Measurements from ENCODE around the gene GIMAP8.

GIMAP8 gene

DNA sequence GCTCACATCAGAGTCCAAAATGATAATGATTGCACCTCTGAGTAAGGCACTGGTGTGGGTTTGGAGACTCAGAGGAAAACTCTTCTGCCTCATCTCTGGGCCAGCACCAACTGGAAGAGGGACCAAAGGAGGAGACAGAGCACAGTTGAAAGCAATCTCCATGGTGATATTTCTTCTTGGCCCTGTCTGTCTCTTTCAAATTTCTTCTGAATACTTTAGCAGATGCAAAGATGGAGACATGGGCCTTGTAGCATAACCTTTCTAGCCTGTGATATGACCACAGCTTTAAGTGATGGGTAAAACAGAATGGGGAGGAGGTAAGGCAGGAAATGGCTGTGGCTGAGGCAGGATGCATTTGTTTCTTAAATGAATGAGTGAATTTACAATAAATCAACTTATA, 52.1 kb downstream of the GIMAP8 start:
- no peak overlapping the region for H3K4me3 ChIP-seq (ENCODE audit: low read depth, low read length)
- no peak for TF ChIP-seq CTCF (IDR thresholded peaks at IDR 0.05; ENCODE audit: insufficient read depth, low read depth, low read length, missing control alignments)
- DNase-seq (ENCODE audit: low read depth), result no peak

DNA sequence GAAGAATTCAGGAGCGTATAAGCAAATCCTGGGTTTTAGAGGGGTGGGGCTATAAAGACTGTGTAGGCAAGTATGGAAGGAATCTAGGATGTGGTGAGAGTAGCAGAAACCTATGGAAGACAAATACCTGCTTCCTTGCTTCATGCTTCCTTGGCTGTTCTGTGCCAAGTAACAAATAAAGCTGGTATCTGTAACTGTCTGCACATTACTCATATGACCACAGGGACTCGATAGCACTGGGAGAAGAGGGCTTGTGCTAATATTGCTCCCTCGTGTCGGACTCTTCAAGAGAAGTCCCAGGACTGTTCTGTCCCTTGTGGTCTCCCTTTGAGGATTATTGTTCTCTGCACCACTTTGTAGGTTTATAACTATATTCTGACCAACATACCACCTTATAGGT, 52.7 kb downstream of the GIMAP8 start:
- DNase-seq (ENCODE audit: low read depth), result no peak
- no peak overlapping the region for H3K4me3 ChIP-seq (ENCODE audit: low read depth, low read length)
- no peak for TF ChIP-seq CTCF (IDR thresholded peaks at IDR 0.05; ENCODE audit: insufficient read depth, low read depth, low read length, missing control alignments)

DNA sequence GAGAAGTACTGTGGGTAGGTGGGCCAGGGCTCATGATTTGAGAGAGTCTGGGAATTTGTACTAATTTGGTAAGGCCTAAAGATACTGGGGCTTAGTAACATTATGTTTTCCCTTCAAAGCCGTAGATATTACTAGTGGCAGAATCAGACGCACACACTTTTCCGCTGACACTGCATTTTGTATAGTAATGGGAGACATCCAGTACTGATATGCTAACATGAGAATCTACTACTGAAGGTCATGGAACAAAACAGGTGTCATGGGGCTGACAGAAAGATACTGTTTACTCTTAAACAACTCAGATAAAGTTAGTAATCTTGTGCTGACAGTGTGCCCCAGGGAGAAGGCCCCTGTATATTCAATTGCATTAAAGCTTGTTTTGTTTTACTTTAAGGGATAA, 53.2 kb downstream of the GIMAP8 start:
- H3K4me3 ChIP-seq (ENCODE audit: low read depth, low read length), result no peak overlapping the region
- DNase-seq (ENCODE audit: low read depth), result no peak
- TF ChIP-seq CTCF (IDR thresholded peaks at IDR 0.05; ENCODE audit: insufficient read depth, low read depth, low read length, missing control alignments), result no peak

DNA sequence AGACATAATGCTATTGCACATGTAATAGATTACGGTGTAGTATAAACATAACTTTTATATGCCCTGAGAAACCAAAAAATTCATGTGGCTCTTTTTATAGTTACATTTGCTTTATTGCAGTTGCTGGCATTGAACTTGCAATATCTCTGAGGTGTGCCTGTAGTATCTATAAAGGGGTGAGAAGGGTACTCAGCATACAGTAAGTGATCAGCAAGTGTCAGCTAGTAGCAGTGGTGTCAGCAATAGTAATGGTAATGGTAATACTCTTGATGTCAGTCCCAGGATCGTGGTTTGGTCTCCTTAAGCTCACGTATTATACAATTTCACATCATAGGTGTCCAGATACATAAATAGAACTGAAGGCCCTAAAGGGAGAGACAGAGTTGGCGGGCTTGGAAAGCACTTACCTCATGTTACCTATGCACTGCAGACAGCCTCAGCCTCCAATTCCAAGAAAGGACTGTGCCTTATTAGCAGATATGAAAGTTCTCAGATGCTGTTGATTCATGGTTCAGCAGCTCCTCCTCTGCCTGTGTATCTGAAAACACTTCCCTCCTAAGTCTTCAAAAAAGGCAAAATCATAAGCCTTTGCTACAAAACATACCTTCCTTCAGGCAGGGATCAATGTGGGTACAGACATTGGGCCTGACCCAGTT, 57.6 kb downstream of the GIMAP8 start:
- no peak for DNase-seq (ENCODE audit: low read depth)

GRCh38 chr7:150511048-150511447, 60.6 kb downstream of the GIMAP8 start:
- DNase-seq (ENCODE audit: low read depth), result no peak
- TF ChIP-seq CTCF (IDR thresholded peaks at IDR 0.05; ENCODE audit: insufficient read depth, low read depth, low read length, missing control alignments), result no peak
- H3K4me3 ChIP-seq (ENCODE audit: low read depth, low read length), result no peak overlapping the region

More for the DNA sequence above, 57.6 kb downstream of the GIMAP8 start:
- no peak overlapping the region for H3K4me3 ChIP-seq (ENCODE audit: low read depth, low read length)
- no peak for TF ChIP-seq CTCF (IDR thresholded peaks at IDR 0.05; ENCODE audit: insufficient read depth, low read depth, low read length, missing control alignments)

DNA sequence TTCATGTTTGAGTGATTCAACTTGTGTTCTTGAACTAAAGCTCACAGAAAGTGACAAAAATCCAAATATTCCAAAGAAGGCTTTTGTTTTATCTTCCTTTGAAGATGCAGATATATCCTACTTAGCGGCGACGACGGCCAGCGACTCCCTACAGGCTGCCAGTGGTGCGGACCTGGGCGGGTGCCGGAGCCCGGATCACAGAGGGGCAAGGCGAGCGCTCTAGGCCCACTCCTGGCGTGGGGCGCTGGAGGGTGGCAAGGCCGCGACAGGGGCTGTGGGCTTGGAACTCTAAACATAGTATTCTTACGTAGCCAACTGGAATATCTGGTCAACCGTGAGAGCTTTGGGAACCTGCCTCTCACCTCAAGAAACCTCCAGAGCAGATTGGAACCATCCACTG, 63.3 kb downstream of the GIMAP8 start:
- no peak for DNase-seq (ENCODE audit: low read depth)
- no peak for TF ChIP-seq CTCF (IDR thresholded peaks at IDR 0.05; ENCODE audit: insufficient read depth, low read depth, low read length, missing control alignments)
- H3K4me3 ChIP-seq (ENCODE audit: low read depth, low read length), result no peak overlapping the region

- peak within 1 kb of the TSS; percentile 75 for H3K4me3 ChIP-seq (ENCODE audit: low read depth, low read length)
- DNase-seq (ENCODE audit: low read depth), result peak; percentile 71
- TF ChIP-seq CTCF (IDR thresholded peaks at IDR 0.05; ENCODE audit: insufficient read depth, low read depth, low read length, missing control alignments), result no peak
Observed at GRCh38 chr7:150514748-150515222, 64.4 kb downstream of the GIMAP8 start, which contains the start of gene GIMAP7. TSS of gene GIMAP7 (plus strand) at chr7:150514872. CDS start at chr7:150519975, 5,103 bp downstream.

Measured in GM12865 (cell line).